IMR-90 (cell line): Measurements from ENCODE around the gene LRG1. TPM values are rescaled to one million over a fixed set of nuclear protein-coding genes. Genes with fewer than 3 reads are reported as not detected.

Experiments
- ATAC-seq: fragments of 200-7000 bp; cut with Tn5 transposase; 2 replicates; pipeline ENCODE4 v1.9.1; 2020; ENCODE audit warnings: low read depth, mild to moderate bottlenecking, moderate library complexity
- BruUV-seq: library from RNA; stranded (reverse); fragments of 400-500 nt; replicated peaks from 2 replicates; lab custom pipeline; 2021; lab: Mats Ljungman, UMichigan
- CTCF ChIA-PET: fragments of 300-600 bp; formaldehyde crosslinking; extraction: SDS; loops from one replicate; lab custom pipeline; 2021; ENCODE audit warnings: antibody characterized with exemption; lab: Yijun Ruan, JAX
- POLR2A ChIA-PET: fragments of 300-600 bp; sonication (Branson Sonifier 250); formaldehyde crosslinking; loops from one replicate; lab custom pipeline; 2022; ENCODE audit warnings: antibody characterized with exemption; ENCODE audit not compliant: unreplicated experiment; lab: Charles Lee
- DNase-seq: peaks from one replicate; pipeline ENCODE4 v3.0.0; 2013
- H2AFZ ChIP-seq: replicated peaks from 2 replicates; pipeline ENCODE3; 2013; ENCODE audit warnings: low read length, mild to moderate bottlenecking; ENCODE audit not compliant: poor library complexity
- H2AK5ac ChIP-seq: 2 replicates; pipeline ENCODE4 v1.6.1; 2013; ENCODE audit warnings: low read depth, low read length, inconsistent platforms
- H2AK9ac ChIP-seq: replicated peaks from 2 replicates; pipeline ENCODE3; 2013; ENCODE audit warnings: mild to moderate bottlenecking, low read depth, low read length, moderate library complexity; ENCODE audit not compliant: poor library complexity
- H2BK120ac ChIP-seq: 2 replicates; pipeline ENCODE4 v1.6.1; 2013; ENCODE audit warnings: low read depth, low read length, inconsistent platforms
- H2BK15ac ChIP-seq: 3 replicates; pipeline ENCODE4 v1.6.1; 2013; ENCODE audit warnings: low read depth, low read length, inconsistent platforms
- H2BK20ac ChIP-seq: 2 replicates; pipeline ENCODE4 v1.6.1; 2013; ENCODE audit warnings: low read depth, mild to moderate bottlenecking, inconsistent platforms, low read length, moderate library complexity
- H2BK5ac ChIP-seq: 2 replicates; pipeline ENCODE4 v1.6.1; 2013; ENCODE audit warnings: mild to moderate bottlenecking, low read depth, low read length, inconsistent platforms; ENCODE audit not compliant: poor library complexity, severe bottlenecking
- H3K14ac ChIP-seq: replicated peaks from 2 replicates; pipeline ENCODE4 v1.6.1; 2013; ENCODE audit warnings: low read depth, low read length, inconsistent platforms
- H3K18ac ChIP-seq: 2 replicates; pipeline ENCODE4 v1.6.1; 2013; ENCODE audit warnings: low read depth, low read length, control low read depth
- H3K23ac ChIP-seq: 2 replicates; pipeline ENCODE4 v1.6.1; 2013; ENCODE audit warnings: low read depth, low read length, inconsistent platforms
- H3K27ac ChIP-seq: 2 replicates; pipeline ENCODE4 v1.5.1; 2013; ENCODE audit warnings: mild to moderate bottlenecking, control low read depth, low read length; ENCODE audit not compliant: insufficient read depth
- H3K27me3 ChIP-seq: 2 replicates; pipeline ENCODE4 v1.6.1; 2013; ENCODE audit warnings: low read length; ENCODE audit not compliant: control insufficient read depth, insufficient read depth
- H3K36me3 ChIP-seq: 2 replicates; pipeline ENCODE4 v1.6.1; 2013; ENCODE audit warnings: low read length, mixed read lengths; ENCODE audit not compliant: control insufficient read depth, insufficient read depth
- H3K4ac ChIP-seq: 2 replicates; pipeline ENCODE4 v1.6.1; 2013; ENCODE audit warnings: low read depth, low read length, inconsistent platforms
- H3K4me1 ChIP-seq: 2 replicates; pipeline ENCODE4 v1.6.1; 2013; ENCODE audit warnings: low read length, mixed read lengths; ENCODE audit not compliant: control insufficient read depth, insufficient read depth
- H3K4me2 ChIP-seq: 2 replicates; pipeline ENCODE4 v1.6.1; 2013; ENCODE audit warnings: low read depth, mild to moderate bottlenecking, control low read depth, low read length, moderate library complexity
- H3K4me3 ChIP-seq: 2 replicates; pipeline ENCODE4 v1.5.1; 2013; ENCODE audit warnings: low read depth, mild to moderate bottlenecking, control low read depth, low read length, moderate library complexity; ENCODE audit not compliant: insufficient read depth
- H3K56ac ChIP-seq: 2 replicates; pipeline ENCODE4 v1.6.1; 2013; ENCODE audit warnings: low read length, inconsistent platforms; ENCODE audit not compliant: insufficient read depth; ENCODE audit errors: extremely low read depth
- H3K79me1 ChIP-seq, 2 experiments: 2 replicates each; pipeline ENCODE4 v1.6.1; 2013; ENCODE audit warnings: low read length in 2 of 2, inconsistent platforms in 1 of 2, low read depth in 1 of 2
- H3K9ac ChIP-seq: 2 replicates; pipeline ENCODE4 v1.6.1; 2013; ENCODE audit warnings: low read depth, low read length, control low read depth
- H3K9me1 ChIP-seq: 2 replicates; pipeline ENCODE4 v1.6.1; 2013; ENCODE audit warnings: low read length, inconsistent platforms; ENCODE audit not compliant: insufficient read depth
- H3K9me3 ChIP-seq: 2 replicates; pipeline ENCODE4 v1.6.1; 2013; ENCODE audit warnings: low read length; ENCODE audit not compliant: control insufficient read depth, insufficient read depth
- H4K20me1 ChIP-seq: 2 replicates; pipeline ENCODE4 v1.6.1; 2013; ENCODE audit warnings: low read length, inconsistent platforms; ENCODE audit not compliant: insufficient read depth
- H4K5ac ChIP-seq: 2 replicates; pipeline ENCODE4 v1.6.1; 2013; ENCODE audit warnings: mild to moderate bottlenecking, low read depth, low read length, control low read depth
- H4K8ac ChIP-seq, 2 experiments: 2 replicates each; pipeline ENCODE4 v1.6.1; 2013; ENCODE audit warnings: low read depth in 2 of 2, low read length in 2 of 2, control low read depth in 1 of 2, inconsistent platforms in 1 of 2
- H4K91ac ChIP-seq: 2 replicates; pipeline ENCODE4 v1.6.1; 2013; ENCODE audit warnings: low read depth, low read length, inconsistent platforms; ENCODE audit not compliant: insufficient read depth
- CEBPB ChIP-seq: IDR thresholded peaks from 2 replicates; pipeline ENCODE4 v1.6.1; 2012; ENCODE audit warnings: low read depth, low read length, improper control_type of control experiment
- CHD1 ChIP-seq: IDR thresholded peaks from 2 replicates; pipeline ENCODE4 v1.6.1; 2012; ENCODE audit warnings: low read depth, low read length, improper control_type of control experiment
- NFE2L2 ChIP-seq: fragments of 150-350 bp; IDR thresholded peaks from 2 replicates; pipeline ENCODE4 v1.6.1; 2016; ENCODE audit warnings: low read depth, mild to moderate bottlenecking, low read length
- POLR2A ChIP-seq: IDR thresholded peaks from 2 replicates; pipeline ENCODE4 v1.6.1; 2012; ENCODE audit warnings: mild to moderate bottlenecking, low read depth, low read length
- RAD21 ChIP-seq: IDR thresholded peaks from 2 replicates; pipeline ENCODE4 v1.6.1; 2012; ENCODE audit warnings: low read length, improper control_type of control experiment
- WGBS, 2 experiments: methylation state at CpG; one replicate each; pipeline versions ENCODE4 v1.1.5 to v1.1.7; 2013; ENCODE audit warnings: missing lambda C conversion rate in 2 of 2; ENCODE audit not compliant: insufficient read length in 1 of 2; ENCODE audit errors: extremely low coverage in 2 of 2; 5-methylcytosine and 5-hydroxymethylcytosine counted together
- dilution Hi-C: fragments of 300-500 bp; cut with HindIII; formaldehyde crosslinking; loops from one replicate; pipeline ENCODE4 v1.14.3; 2018; ENCODE audit warnings: low sequenced_read_pairs; ENCODE audit not compliant: unreplicated experiment
- in situ Hi-C: fragments of 300-500 bp; cut with MboI; formaldehyde crosslinking; loops from 3 replicates; pipeline ENCODE4 v1.14.3; 2019; ENCODE audit warnings: low sequenced_read_pairs, inconsistent platforms, mixed read lengths
- intact Hi-C: fragments of 100-400 bp; cut with micrococcal nuclease; formaldehyde crosslinking; loops from 2 replicates; pipeline ENCODE4 v1.10.0; 2022
- polyA plus RNA-seq, 3 experiments: library from polyadenylated mRNA; depleted of rRNA; stranded (reverse); fragments of >200 nt; gene quantifications; 2 replicates each; pipeline ENCODE4 v1.2.3, GENCODE V29; 2012; ENCODE audit warnings: low replicate concordance in 1 of 3
- total RNA-seq: library from RNA; depleted of rRNA; stranded (reverse); fragments of >200 nt; gene quantifications from 2 replicates; pipeline ENCODE4 v1.2.3, GENCODE V29; 2012
- TF ChIP-seq, protein P1 (sequence below): fragments of 150-350 bp; IDR thresholded peaks from 2 replicates; pipeline ENCODE4 v1.6.1; 2017; ENCODE audit warnings: mild to moderate bottlenecking, antibody characterized with exemption, low read length, low read depth
- TF ChIP-seq, protein P2 (sequence below): conservative IDR thresholded peaks from 2 replicates; pipeline ENCODE4 v1.5.1; 2012; ENCODE audit warnings: mild to moderate bottlenecking, low read depth, low read length, improper control_type of control experiment

The LRG1 gene
- total and polyA plus RNA-seq, 2 of the 4 experiments (the other 2 are of a cell fraction), result not detected

DNA sequence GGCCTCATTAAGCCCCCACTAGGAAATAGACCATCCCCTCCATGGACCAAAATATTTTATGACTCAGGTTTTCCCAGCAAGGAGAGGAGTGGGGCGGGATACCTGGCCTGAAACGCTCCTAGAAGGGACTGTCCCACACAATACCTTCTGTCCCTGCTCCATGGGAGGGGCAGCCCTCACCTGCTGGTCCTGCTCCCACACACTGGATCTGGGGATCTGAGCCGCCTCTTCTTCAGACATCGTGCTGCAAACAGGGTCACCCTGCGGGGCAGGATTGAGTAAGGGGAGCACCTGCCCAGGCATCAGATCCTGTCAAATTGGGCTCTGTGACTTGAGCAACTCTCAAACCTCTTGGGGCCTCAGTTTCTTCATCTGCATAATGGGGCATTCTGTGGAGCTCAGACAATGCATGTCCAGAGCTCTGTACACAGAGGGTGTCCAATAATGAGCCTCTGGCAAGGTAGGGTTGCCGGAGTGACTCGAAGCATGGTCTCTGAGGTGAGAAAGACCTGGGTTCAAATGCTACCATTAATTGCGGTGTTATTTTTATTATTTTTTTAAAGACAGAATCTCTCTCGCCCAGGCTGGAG, 5.9 kb downstream of the LRG1 start:
- no peaks in the 10 kb centered on the region for H3K9me3 ChIP-seq
- no peak overlapping the region for H3K56ac ChIP-seq
- in situ Hi-C loops, result no loop called here
- H4K91ac ChIP-seq, result no peak overlapping the region
- H3K14ac ChIP-seq, result no peak overlapping the region
- no peak overlapping the region for H3K4ac ChIP-seq
- H3K9me1 ChIP-seq, result no peaks in the 10 kb centered on the region
- no peak overlapping the region for H3K27ac ChIP-seq
- no peak overlapping the region for H2BK15ac ChIP-seq
- intact Hi-C loops, result no loop called here
- no peak overlapping the region for H2BK120ac ChIP-seq
- dilution Hi-C loops, result no loop called here
- no CpG with 5 or more reads among the region's 9 CpGs for WGBS, 2 experiments
- no peaks in the 10 kb centered on the region; the same call in 1 of the 2 replicates for H4K20me1 ChIP-seq
- H3K36me3 ChIP-seq, result no peaks in the 10 kb centered on the region
- ATAC-seq, result no peak
- H3K4me2 ChIP-seq, result no peak overlapping the region
- H3K79me1 ChIP-seq, result no peaks in the 10 kb centered on the region
- no peak overlapping the region for H2AFZ ChIP-seq
- no TSS peak for BruUV-seq
- H2BK20ac ChIP-seq, result no peak overlapping the region
- DNase-seq, result no peak
- TF ChIP-seq, protein P1, sequence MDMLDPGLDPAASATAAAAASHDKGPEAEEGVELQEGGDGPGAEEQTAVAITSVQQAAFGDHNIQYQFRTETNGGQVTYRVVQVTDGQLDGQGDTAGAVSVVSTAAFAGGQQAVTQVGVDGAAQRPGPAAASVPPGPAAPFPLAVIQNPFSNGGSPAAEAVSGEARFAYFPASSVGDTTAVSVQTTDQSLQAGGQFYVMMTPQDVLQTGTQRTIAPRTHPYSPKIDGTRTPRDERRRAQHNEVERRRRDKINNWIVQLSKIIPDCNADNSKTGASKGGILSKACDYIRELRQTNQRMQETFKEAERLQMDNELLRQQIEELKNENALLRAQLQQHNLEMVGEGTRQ, result no peak
- no peak for TF ChIP-seq POLR2A
- no peak for TF ChIP-seq CEBPB
- TF ChIP-seq, protein P2, sequence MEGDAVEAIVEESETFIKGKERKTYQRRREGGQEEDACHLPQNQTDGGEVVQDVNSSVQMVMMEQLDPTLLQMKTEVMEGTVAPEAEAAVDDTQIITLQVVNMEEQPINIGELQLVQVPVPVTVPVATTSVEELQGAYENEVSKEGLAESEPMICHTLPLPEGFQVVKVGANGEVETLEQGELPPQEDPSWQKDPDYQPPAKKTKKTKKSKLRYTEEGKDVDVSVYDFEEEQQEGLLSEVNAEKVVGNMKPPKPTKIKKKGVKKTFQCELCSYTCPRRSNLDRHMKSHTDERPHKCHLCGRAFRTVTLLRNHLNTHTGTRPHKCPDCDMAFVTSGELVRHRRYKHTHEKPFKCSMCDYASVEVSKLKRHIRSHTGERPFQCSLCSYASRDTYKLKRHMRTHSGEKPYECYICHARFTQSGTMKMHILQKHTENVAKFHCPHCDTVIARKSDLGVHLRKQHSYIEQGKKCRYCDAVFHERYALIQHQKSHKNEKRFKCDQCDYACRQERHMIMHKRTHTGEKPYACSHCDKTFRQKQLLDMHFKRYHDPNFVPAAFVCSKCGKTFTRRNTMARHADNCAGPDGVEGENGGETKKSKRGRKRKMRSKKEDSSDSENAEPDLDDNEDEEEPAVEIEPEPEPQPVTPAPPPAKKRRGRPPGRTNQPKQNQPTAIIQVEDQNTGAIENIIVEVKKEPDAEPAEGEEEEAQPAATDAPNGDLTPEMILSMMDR, result no peak
- TF ChIP-seq RAD21, result no peak
- no peak for TF ChIP-seq NFE2L2
- no peak for TF ChIP-seq CHD1
- no peaks in the 10 kb centered on the region; the same call in 1 of the 2 replicates for H3K4me1 ChIP-seq
- POLR2A ChIA-PET, result no interaction called here
- no peak overlapping the region for H2AK9ac ChIP-seq
- H3K18ac ChIP-seq, result no peak overlapping the region
- no peak overlapping the region for H2AK5ac ChIP-seq
- no peak overlapping the region for H2BK5ac ChIP-seq
- H3K9ac ChIP-seq, result no peak overlapping the region
- no peak overlapping the region for H4K5ac ChIP-seq
- H3K4me3 ChIP-seq, result no peak overlapping the region
- H3K27me3 ChIP-seq, result peaks cover 50% of the 10 kb centered on the region
- CTCF ChIA-PET, result interaction anchor here (0.5 to 1.9 kb wide), 2 partner anchors 9 to 32 kb away, joined by 3 to 6 read pairs; no protein-coding TSS in a partner anchor
- no peak overlapping the region for H3K23ac ChIP-seq
- no peak overlapping the region for H4K8ac ChIP-seq
